ENCODE results near the gene NDUFB7.

GRCh38 chr19:14599548-14600147 is 27.8 kb upstream of the NDUFB7 start:
- TF ChIP-seq CTCF (IDR thresholded peaks at IDR 0.05) (no peak), POLR2A (IDR thresholded peaks at IDR 0.05) (no peak)
